SJCRH30 (cell line): ENCODE data around the gene ASF1B. TPM values are rescaled to one million over a fixed set of nuclear protein-coding genes. Genes with fewer than 3 reads are reported as not detected.
A peak's percentile ranks its signal among the peaks of the same experiment; 100 is the strongest.

ENCODE experiments used
- DNase-seq, 2 experiments: peaks; one replicate each; pipeline ENCODE4 v3.0.0-alpha.2; 2015 to 2020
- H3K27ac ChIP-seq: fragments of 250-450 bp; sonication (Bioruptor Pico); 2 replicates; pipeline ENCODE4 v1.5.1; 2020; ENCODE audit warnings: mild to moderate bottlenecking, moderate library complexity
- H3K27me3 ChIP-seq: fragments of 250-450 bp; sonication (Bioruptor Pico); 2 replicates; pipeline ENCODE4 v1.5.1; 2020; ENCODE audit warnings: mild to moderate bottlenecking, moderate library complexity
- H3K36me3 ChIP-seq: fragments of 250-450 bp; sonication (Bioruptor Pico); 2 replicates; pipeline ENCODE4 v1.5.1; 2020; ENCODE audit warnings: mild to moderate bottlenecking, moderate library complexity
- H3K4me1 ChIP-seq: fragments of 250-450 bp; sonication (Bioruptor Pico); 2 replicates; pipeline ENCODE4 v1.5.1; 2020; ENCODE audit warnings: mild to moderate bottlenecking, moderate library complexity
- H3K4me3 ChIP-seq: fragments of 250-450 bp; sonication (Bioruptor Pico); 2 replicates; pipeline ENCODE4 v1.5.1; 2020; ENCODE audit warnings: mild to moderate bottlenecking, moderate library complexity
- H3K9me3 ChIP-seq: fragments of 250-450 bp; sonication (Bioruptor Pico); replicated peaks from 2 replicates; pipeline ENCODE4 v1.5.1; 2020; ENCODE audit warnings: mild to moderate bottlenecking, moderate library complexity
- total RNA-seq: library from RNA; depleted of rRNA; stranded (reverse); fragments of >200 nt; shearing (Covaris generic); gene quantifications from 2 replicates; pipeline ENCODE4 v1.2.3, GENCODE V29; 2014; rRNA removed

The ASF1B gene
- total RNA-seq, 1 experiment from 2014 or later: 102 TPM

DNA sequence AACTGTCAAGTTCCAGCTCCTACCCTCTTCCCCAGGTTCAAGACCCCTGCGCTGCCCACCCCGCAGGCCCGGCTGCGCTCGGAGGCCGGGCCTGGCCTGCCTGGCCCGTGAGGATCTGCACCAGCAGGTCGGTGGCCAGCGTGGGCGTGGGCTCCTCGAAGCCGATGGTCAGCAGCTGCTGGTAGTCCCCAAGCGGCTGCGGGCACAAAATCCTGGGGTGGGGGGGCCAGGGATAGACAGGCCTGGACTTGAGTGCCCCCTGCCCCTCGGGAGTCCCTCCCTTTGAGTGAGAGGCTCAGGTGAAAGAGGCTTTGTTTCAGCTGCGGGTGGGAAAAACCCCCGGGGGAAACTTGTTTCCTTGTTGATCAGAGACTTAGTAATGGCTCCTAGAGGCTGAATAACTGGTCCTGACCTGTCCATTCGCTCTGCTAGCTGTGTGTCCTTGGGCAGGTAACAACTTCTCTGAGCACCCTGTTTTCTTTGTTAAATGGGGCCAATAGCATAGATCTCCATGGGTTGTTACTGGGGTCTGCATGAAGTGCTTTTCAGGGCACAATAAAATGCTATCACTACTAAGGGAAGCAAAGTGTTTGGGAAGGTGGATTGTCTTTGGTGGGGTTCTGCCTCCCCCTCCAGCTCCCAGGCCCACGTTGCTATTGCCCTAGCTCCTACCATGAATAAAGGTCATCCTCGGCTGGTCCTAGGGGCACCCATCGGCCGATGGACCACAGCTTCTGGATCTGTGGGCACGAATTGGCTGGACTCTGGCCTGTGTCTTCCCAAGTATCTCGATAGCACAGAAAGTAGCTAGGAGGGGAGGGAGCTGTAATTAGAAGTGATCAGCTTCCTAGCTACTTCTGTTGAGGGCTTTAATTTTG lies 54.4 kb downstream of the ASF1B start:
- H3K27ac ChIP-seq: peak overlapping the region; percentile 74
- H3K4me3 ChIP-seq: peak overlapping the region; percentile 67
- H3K36me3 ChIP-seq: no peaks in the 10 kb centered on the region
- H3K9me3 ChIP-seq: no peaks in the 10 kb centered on the region
- H3K4me1 ChIP-seq: peaks cover 18% of the 10 kb centered on the region
- DNase-seq: peak; percentile 78 to 86
- H3K27me3 ChIP-seq: no peaks in the 10 kb centered on the region

DNA sequence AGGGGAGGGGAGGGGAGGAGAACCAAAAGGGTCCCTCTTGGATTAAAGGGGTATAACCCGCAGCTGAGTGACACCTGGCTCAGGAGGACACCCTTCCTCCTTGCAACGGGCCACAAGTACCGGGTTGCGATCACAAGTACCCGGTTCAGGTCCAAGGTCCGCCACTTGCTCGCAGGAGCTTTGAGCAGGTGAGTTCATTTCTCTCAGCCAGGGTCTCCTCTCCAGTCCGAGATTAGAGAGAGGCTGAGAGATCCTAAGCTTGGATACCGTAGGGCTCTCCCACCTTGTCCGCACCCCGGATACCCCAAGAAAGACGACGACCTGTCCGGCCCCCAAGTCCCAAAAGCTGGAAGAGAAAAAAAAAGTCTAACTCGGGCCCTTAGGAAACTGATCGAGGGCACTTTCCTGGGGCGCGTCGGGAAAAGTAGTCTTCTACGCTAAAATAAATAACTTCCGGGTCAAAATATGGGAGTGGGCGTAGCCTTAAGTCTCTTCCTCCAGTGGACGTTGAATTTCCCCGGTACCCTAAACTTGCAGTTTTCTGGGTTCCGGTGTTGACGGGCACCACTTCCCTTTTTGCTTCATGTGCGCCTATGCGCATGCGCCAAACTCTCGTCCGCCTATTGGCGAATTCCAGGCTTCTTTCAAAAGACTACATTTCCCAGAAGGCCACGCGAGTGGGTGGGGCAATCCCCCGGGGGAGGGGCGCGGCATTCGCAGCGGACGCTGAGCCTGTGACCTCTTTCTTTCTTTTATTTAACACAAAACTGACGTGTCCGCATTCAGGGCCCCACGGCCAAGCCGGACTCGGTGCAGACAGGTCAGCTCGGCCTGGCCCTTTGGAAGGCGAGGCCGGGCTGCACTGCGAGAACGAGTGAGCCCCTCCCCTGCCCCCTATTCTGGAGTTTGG lies 55.2 kb downstream of the ASF1B start:
- peak overlapping the region; percentile 67 for H3K4me3 ChIP-seq
- H3K27me3 ChIP-seq: no peaks in the 10 kb centered on the region
- peaks cover 18% of the 10 kb centered on the region for H3K4me1 ChIP-seq
- H3K9me3 ChIP-seq: no peaks in the 10 kb centered on the region
- peak; percentile 100 for DNase-seq
- H3K27ac ChIP-seq: peak overlapping the region; percentile 74
- no peaks in the 10 kb centered on the region for H3K36me3 ChIP-seq

DNA sequence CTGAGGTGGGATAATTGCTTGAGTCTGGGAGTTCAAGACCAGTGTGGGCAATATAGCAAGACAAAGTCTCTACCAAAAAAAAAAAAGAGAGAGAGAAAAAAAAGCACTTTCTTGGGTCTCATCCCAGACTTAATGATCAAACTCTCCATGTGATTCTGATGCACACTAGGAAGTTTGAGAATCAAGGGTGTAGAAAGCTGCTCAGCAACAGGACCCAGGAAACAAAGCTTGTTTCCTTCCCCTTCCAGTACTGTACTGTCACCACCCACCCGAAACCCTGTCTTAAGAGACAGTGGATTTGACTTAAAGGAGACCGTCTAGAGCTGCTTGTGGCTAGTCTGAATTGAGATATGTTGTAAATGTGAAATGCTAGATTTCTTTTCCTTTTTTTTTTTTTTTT lies 58.0 kb downstream of the ASF1B start:
- peaks cover 8% of the 10 kb centered on the region; the same call in 1 of the 2 replicates for H3K27me3 ChIP-seq
- H3K4me3 ChIP-seq: no peak overlapping the region
- no peak for DNase-seq
- peaks cover 22% of the 10 kb centered on the region for H3K4me1 ChIP-seq
- H3K36me3 ChIP-seq: no peaks in the 10 kb centered on the region
- H3K27ac ChIP-seq: no peak overlapping the region
- no peaks in the 10 kb centered on the region for H3K9me3 ChIP-seq

DNA sequence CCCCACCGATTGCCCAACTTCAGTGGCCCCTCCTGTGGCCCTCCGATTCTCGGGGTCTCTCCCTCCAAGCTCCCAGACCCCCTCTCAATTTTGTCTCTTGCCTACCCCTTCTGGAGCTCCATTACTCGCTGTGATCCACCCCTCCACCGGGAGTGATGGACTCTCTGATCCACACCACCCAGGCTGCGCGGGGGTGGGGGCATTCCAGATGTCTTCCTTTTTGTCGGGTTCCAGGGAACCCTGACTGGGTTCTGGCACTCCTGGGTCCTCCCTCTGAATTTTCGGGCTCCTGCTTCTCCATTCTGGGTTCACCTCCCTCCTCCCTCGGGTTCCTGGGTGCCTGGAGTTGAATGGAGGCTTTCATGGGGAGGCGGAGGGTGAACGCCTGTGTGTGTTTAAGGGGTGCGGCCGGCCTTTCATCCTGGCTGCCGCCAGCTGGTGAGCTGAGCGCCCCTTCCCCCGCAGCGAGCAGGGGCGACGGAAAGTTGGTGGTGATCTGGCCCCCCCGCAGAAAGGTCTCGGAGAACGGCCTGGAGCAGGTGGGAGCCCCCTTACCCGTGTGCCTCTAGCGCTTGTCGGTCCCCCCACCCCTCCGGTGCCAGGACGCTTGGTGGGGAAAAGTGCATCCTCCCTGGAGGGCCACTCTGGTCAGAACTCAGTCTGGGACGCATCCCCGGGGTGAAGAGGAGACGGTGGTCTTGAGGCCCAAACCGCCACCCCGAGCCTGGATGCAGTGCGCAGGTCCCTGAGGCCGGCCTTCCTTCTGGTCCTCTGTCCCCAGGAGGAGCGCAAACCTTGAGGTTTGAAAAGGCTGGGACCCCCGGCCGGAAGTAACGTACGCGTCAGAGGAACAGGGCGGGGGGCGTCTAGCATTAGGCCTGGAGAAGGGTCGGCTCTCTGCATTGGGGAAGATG lies 62.2 kb downstream of the ASF1B start:
- Histone ChIP-seq H3K36me3 (no peaks in the 10 kb centered on the region), H3K4me3 (peak overlapping the region; percentile 65), H3K4me1 (peaks cover 19% of the 10 kb centered on the region), H3K27me3 (peaks cover 8% of the 10 kb centered on the region; the same call in 1 of the 2 replicates), H3K27ac (no peak overlapping the region), H3K9me3 (no peaks in the 10 kb centered on the region)
- DNase-seq: no peak

DNA sequence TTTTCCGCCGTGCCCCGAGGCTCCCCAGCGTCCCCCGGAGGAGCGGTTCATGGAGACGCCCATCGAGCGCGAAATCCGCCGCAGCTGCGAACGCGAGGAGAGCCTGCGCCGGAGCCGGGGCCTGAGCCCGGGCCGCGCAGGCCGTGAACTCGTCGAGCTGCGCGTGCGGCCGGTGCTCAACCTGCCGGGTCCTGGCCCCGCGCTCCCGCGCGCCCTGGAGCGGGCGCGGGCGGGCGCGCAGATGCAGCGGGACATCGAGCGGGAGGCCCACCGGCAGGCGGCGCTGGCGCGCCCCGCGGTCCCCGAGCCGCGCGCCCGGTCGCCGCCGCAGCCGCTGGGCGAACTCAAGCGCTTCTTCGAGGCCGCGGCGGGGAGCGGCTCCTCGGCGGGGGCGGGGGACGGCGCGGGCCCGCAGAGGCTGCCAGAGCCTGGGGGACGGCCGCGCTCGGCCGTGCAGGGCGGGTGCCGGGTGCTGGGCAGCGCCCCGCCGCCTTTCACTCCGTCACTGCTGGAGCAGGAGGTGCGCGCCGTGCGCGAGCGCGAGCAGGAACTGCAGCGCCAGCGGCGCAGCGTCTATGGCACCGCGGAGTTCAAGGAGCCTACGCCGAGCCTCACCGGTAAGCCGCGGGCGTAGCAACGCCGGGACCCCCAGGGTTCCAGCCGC lies 63.0 kb downstream of the ASF1B start:
- H3K4me1 ChIP-seq: peaks cover 19% of the 10 kb centered on the region
- peak overlapping the region; percentile 65 for H3K4me3 ChIP-seq
- H3K36me3 ChIP-seq: no peaks in the 10 kb centered on the region
- no peaks in the 10 kb centered on the region for H3K9me3 ChIP-seq
- H3K27me3 ChIP-seq: peaks cover 8% of the 10 kb centered on the region; the same call in 1 of the 2 replicates
- no peak overlapping the region for H3K27ac ChIP-seq
- DNase-seq: peak; percentile 75 to 81

DNA sequence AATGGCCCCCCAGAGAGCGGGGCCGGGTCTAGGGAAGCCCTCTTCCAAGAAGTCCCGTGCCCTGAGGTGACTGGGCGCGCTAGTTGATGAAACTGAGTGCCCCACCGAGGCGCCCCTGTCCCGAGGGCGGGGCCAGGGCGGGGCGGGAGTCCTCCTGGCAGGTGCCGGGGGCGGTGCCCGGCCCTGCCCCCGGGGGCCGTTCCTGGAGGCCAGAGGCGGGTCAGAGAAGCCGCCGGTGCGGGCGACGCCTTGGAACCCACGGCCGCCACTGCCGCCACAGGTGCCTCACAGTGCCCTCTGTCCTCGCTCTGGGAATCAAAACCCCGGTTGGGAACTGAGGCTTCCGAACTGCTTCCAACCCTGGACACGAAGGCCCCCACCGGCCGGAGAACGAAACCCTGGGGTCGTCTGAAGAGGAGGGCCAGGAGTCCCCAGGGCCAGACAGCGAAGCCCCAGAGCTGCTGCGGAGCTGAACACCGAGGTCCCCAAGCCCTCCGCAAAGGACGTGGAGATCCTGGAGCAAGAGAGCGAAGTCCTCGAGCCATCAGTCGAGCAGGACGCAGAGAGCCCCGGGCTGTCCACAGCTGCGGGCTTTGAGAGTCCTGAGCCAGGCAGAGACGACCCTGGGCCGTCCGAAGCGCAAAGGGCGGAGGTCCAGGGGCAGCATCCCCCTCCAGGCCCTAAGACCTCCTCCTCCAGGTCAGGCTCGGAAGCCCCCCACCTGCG lies 63.7 kb downstream of the ASF1B start, which contains the start of gene MISP3:
TSS of gene MISP3 (plus strand) at position 252 of the 726 bp plus-strand sequence. CDS start 524 bp downstream, outside the sequence.
- Histone ChIP-seq H3K9me3 (no peaks in the 10 kb centered on the region), H3K27me3 (peaks cover 8% of the 10 kb centered on the region; the same call in 1 of the 2 replicates), H3K36me3 (no peaks in the 10 kb centered on the region), H3K27ac (no peak within 1 kb of the TSS), H3K4me3 (peak within 1 kb of the TSS; percentile 65), H3K4me1 (peaks cover 19% of the 10 kb centered on the region)
- peak; percentile 51 to 65 for DNase-seq

DNA sequence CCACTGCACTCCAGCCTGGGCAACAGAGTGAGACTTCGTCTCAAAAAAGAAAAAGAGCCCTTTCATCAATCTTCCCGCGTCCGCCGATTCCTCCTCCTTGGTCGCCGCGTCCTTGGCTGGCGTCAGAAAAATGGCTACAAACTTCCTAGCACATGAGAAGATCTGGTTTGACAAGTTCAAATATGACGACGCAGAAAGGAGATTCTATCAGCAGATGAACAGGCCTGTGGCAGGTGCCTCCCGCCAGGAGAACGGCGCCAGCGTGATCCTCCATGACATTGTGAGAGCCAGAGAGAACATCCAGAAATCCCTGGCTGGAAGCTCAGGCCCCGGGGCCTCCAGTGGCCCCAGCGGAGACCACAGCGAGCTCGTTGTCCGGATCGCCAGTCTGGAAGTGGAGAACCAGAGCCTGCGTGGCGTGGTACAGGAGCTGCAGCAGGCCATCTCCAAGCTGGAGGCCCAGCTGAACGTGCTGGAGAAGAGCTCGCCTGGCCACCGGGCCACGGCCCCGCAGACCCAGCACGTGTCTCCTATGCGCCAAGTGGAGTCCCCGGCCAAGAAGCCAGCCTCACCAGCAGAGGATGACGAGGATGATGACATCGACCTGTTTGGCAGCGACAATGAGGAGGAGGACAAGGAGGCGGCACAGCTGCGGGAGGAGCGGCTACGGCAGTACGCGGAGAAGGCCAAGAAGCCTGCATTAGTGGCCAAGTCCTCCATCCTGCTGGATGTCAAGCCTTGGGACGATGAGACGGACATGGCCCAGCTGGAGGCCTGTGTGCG lies 65.9 kb downstream of the ASF1B start:
- Histone ChIP-seq H3K4me1 (peaks cover 19% of the 10 kb centered on the region), H3K4me3 (no peak overlapping the region), H3K27ac (no peak overlapping the region), H3K36me3 (no peaks in the 10 kb centered on the region), H3K9me3 (no peaks in the 10 kb centered on the region), H3K27me3 (peaks cover 8% of the 10 kb centered on the region; the same call in 1 of the 2 replicates)
- DNase-seq: no peak

Other genes starting within 250 kb of the ASF1B start
- 10.0 and 11.7 TPM in 2 replicates for gene BRME1, start 230.5 kb downstream of the ASF1B start, total RNA-seq
- 10.8 and 15.3 TPM in 2 replicates for gene CC2D1A, start 230.4 kb downstream of the ASF1B start, total RNA-seq
- gene PODNL1, start 198.2 kb downstream of the ASF1B start, total RNA-seq: 0.08 TPM in 1 of 2 replicates, not detected in the other
- 37.4 and 39.1 TPM in 2 replicates for gene DCAF15, start 184.1 kb downstream of the ASF1B start, total RNA-seq
- gene RFX1, start 130.3 kb downstream of the ASF1B start, total RNA-seq: 3.9 and 4.4 TPM in 2 replicates
- gene RLN3, start 108.4 kb downstream of the ASF1B start, total RNA-seq: not detected in 2 replicates
- gene IL27RA, start 104.8 kb downstream of the ASF1B start, total RNA-seq: 1.5 TPM in 2 replicates
- gene PALM3, start 74.5 kb downstream of the ASF1B start, total RNA-seq: 0.99 and 1.4 TPM in 2 replicates
- gene MISP3, start 63.8 kb downstream of the ASF1B start, total RNA-seq: 0.81 and 1.3 TPM in 2 replicates
- gene C19orf67, start 50.8 kb downstream of the ASF1B start, total RNA-seq: not detected in 2 replicates
- gene SAMD1, start 45.8 kb downstream of the ASF1B start, total RNA-seq: 88.1 and 102 TPM in 2 replicates
- gene PRKACA, start 18.8 kb downstream of the ASF1B start, total RNA-seq: 77.5 and 93.2 TPM in 2 replicates
- 9.3 and 9.4 TPM in 2 replicates for gene ADGRL1, start 69.6 kb upstream of the ASF1B start, total RNA-seq
- gene ADGRE5, start 244.9 kb upstream of the ASF1B start, total RNA-seq: 20.4 and 22.6 TPM in 2 replicates